ENCODE results near the gene RAB3GAP2.
"Not testable (repeated sequence)": the region's sequence is repeated elsewhere in the genome, so short reads cannot be mapped to it uniquely, and the experiment has no call there.

Gene RAB3GAP2

DNA sequence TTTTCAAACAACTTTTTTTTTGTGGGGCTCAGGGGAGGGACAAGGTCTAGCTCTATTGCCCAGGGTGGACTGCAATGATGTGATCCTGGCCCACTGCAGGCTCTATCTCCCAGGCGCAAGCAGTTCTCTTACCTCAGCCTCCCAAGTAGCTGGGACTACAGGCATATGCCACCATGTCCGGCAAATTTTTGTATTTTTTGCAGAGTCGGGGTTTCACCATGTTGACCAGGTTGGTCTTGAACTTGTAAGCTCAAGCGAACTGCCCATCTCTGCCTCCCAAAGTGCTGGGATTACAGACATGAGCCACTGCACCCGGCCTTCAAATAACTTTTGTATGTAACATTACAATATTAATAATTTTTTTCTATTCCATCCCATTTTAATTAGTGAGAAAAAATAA, 33.0 kb downstream of the RAB3GAP2 start:
- no peak overlapping the region for H3K4me2 ChIP-seq (ENCODE audit: low read depth, low read length, poor library complexity, severe bottlenecking)
- H3K36me3 ChIP-seq (ENCODE audit: insufficient read depth, low read length): no peaks in the 10 kb centered on the region
- no peak overlapping the region for H2AFZ ChIP-seq (ENCODE audit: low read length)
- H3K4me1 ChIP-seq (ENCODE audit: insufficient read depth, low read length, poor library complexity, severe bottlenecking): peaks cover 12% of the 10 kb centered on the region
- no peak for TF ChIP-seq EZH2phosphoT487 (IDR thresholded peaks at IDR 0.05; ENCODE audit: borderline replicate concordance)
- TF ChIP-seq, protein P1, sequence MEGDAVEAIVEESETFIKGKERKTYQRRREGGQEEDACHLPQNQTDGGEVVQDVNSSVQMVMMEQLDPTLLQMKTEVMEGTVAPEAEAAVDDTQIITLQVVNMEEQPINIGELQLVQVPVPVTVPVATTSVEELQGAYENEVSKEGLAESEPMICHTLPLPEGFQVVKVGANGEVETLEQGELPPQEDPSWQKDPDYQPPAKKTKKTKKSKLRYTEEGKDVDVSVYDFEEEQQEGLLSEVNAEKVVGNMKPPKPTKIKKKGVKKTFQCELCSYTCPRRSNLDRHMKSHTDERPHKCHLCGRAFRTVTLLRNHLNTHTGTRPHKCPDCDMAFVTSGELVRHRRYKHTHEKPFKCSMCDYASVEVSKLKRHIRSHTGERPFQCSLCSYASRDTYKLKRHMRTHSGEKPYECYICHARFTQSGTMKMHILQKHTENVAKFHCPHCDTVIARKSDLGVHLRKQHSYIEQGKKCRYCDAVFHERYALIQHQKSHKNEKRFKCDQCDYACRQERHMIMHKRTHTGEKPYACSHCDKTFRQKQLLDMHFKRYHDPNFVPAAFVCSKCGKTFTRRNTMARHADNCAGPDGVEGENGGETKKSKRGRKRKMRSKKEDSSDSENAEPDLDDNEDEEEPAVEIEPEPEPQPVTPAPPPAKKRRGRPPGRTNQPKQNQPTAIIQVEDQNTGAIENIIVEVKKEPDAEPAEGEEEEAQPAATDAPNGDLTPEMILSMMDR (conservative IDR thresholded peaks at IDR 0.05; ENCODE audit: low read length): no peak
- H3K9me2 ChIP-seq (replicated peaks; ENCODE audit: low read depth, low read length): no peaks in the 10 kb centered on the region
- H3K79me2 ChIP-seq (ENCODE audit: insufficient read depth, low read length): peaks cover 30% of the 10 kb centered on the region; the same call in 1 of the 2 replicates
- no peaks in the 10 kb centered on the region for H3F3A ChIP-seq (ENCODE audit: low read depth)
- H3K27me3 ChIP-seq (ENCODE audit: insufficient read depth, low read length, poor library complexity, severe bottlenecking): no peaks in the 10 kb centered on the region
- no peak overlapping the region for H3K4me3 ChIP-seq (ENCODE audit: low read length, poor library complexity, severe bottlenecking)
- no peaks in the 10 kb centered on the region for H4K20me1 ChIP-seq (ENCODE audit: insufficient read depth, low read length, poor library complexity, severe bottlenecking)
- H3K9ac ChIP-seq (ENCODE audit: low read depth, low read length, poor library complexity, severe bottlenecking): no peak overlapping the region
- H3K9me3 ChIP-seq (ENCODE audit: insufficient read depth, low read depth, low read length): no peaks in the 10 kb centered on the region

DNA sequence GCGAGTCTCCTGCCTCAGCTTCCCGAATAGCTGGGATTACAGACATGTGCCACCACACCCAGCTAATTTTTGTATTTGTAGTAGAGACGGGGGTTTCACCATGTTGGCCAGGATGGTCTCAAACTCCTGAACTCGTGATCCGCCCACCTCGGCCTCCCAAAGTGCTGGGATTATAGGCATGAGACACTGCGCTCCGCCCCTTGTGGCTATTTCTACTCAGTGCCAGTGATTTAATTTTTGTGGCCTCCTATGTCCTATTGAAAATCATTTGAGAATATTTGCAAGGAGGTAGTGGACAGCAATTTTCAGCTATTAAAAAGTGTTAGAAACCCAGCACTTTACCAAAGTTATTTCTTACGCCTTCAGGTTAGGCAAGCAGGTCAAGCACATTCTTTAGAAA, 36.0 kb downstream of the RAB3GAP2 start:
- H3K9me3 ChIP-seq (ENCODE audit: insufficient read depth, low read depth, low read length); H3K27me3 ChIP-seq (ENCODE audit: insufficient read depth, low read length, poor library complexity, severe bottlenecking); H3K4me1 ChIP-seq (ENCODE audit: insufficient read depth, low read length, poor library complexity, severe bottlenecking); H3F3A ChIP-seq (ENCODE audit: low read depth); H3K9ac ChIP-seq (ENCODE audit: low read depth, low read length, poor library complexity, severe bottlenecking); H3K4me3 ChIP-seq (ENCODE audit: low read length, poor library complexity, severe bottlenecking); H3K9me2 ChIP-seq (replicated peaks; ENCODE audit: low read depth, low read length); H2AFZ ChIP-seq (ENCODE audit: low read length); H4K20me1 ChIP-seq (ENCODE audit: insufficient read depth, low read length, poor library complexity, severe bottlenecking); H3K4me2 ChIP-seq (ENCODE audit: low read depth, low read length, poor library complexity, severe bottlenecking): not testable (repeated sequence)
- Histone ChIP-seq H3K79me2 (ENCODE audit: insufficient read depth, low read length) (peaks cover 22% of the 10 kb centered on the region; the same call in 1 of the 2 replicates), H3K36me3 (ENCODE audit: insufficient read depth, low read length) (peaks cover 12% of the 10 kb centered on the region; the same call in 1 of the 2 replicates)

DNA sequence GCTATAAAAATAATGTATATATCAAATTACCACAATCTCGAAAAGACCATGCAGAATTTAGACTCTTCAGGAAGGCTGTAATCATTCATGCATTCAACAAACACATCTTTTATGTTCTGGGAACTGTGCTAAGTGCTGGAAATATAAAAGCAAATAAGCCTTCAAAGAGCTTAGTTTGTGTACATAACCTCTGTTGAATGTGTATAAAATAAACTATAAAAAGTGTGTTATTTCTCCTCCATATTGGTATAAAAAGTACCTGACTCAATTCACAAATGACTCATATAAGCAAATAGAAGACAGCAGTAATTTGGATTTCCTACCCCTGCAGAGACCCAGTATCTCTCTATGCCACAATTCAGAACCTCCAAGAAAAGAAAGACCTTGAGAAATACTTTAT, 36.8 kb downstream of the RAB3GAP2 start:
- H4K20me1 ChIP-seq (ENCODE audit: insufficient read depth, low read length, poor library complexity, severe bottlenecking): no peaks in the 10 kb centered on the region
- H3K4me1 ChIP-seq (ENCODE audit: insufficient read depth, low read length, poor library complexity, severe bottlenecking): no peaks in the 10 kb centered on the region
- no peak overlapping the region for H3K4me3 ChIP-seq (ENCODE audit: low read length, poor library complexity, severe bottlenecking)
- TF ChIP-seq, protein P1 (conservative IDR thresholded peaks at IDR 0.05; ENCODE audit: low read length): no peak
- TF ChIP-seq EZH2phosphoT487 (IDR thresholded peaks at IDR 0.05; ENCODE audit: borderline replicate concordance): no peak
- peaks cover 12% of the 10 kb centered on the region; the same call in 1 of the 2 replicates for H3K36me3 ChIP-seq (ENCODE audit: insufficient read depth, low read length)
- peaks cover 15% of the 10 kb centered on the region; the same call in 1 of the 2 replicates for H3K79me2 ChIP-seq (ENCODE audit: insufficient read depth, low read length)
- H3F3A ChIP-seq (ENCODE audit: low read depth): no peaks in the 10 kb centered on the region
- H3K9me2 ChIP-seq (replicated peaks; ENCODE audit: low read depth, low read length): no peaks in the 10 kb centered on the region
- no peak overlapping the region for H3K9ac ChIP-seq (ENCODE audit: low read depth, low read length, poor library complexity, severe bottlenecking)
- H3K9me3 ChIP-seq (ENCODE audit: insufficient read depth, low read depth, low read length): no peaks in the 10 kb centered on the region
- no peak overlapping the region for H2AFZ ChIP-seq (ENCODE audit: low read length)
- no peak overlapping the region for H3K4me2 ChIP-seq (ENCODE audit: low read depth, low read length, poor library complexity, severe bottlenecking)
- H3K27me3 ChIP-seq (ENCODE audit: insufficient read depth, low read length, poor library complexity, severe bottlenecking): no peaks in the 10 kb centered on the region

DNA sequence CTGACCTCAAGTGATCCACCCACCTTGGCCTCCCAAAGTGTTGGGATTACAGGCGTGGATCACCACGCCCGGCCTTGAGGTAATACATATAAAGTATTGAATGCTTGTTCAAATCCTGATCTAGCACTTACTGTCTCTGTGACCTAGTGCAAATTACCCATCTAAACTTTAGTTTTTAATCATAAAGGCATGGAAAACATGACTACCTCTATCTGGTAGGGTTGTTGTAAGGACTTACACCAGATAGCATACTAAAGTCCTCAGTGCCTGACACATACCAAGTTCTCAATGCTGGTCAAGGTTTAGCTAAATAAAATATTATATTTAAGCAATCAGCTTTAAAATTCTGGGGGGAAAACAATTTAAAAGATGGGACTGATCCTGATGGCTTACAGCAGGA, 38.3 kb downstream of the RAB3GAP2 start:
- H3K27me3 ChIP-seq (ENCODE audit: insufficient read depth, low read length, poor library complexity, severe bottlenecking): no peaks in the 10 kb centered on the region
- H3K9me2 ChIP-seq (replicated peaks; ENCODE audit: low read depth, low read length): no peaks in the 10 kb centered on the region
- peaks cover 12% of the 10 kb centered on the region; the same call in 1 of the 2 replicates for H3K36me3 ChIP-seq (ENCODE audit: insufficient read depth, low read length)
- no peaks in the 10 kb centered on the region for H4K20me1 ChIP-seq (ENCODE audit: insufficient read depth, low read length, poor library complexity, severe bottlenecking)
- no peaks in the 10 kb centered on the region for H3K4me1 ChIP-seq (ENCODE audit: insufficient read depth, low read length, poor library complexity, severe bottlenecking)
- H3K9me3 ChIP-seq (ENCODE audit: insufficient read depth, low read depth, low read length): no peaks in the 10 kb centered on the region
- H3K4me3 ChIP-seq (ENCODE audit: low read length, poor library complexity, severe bottlenecking): no peak overlapping the region
- H2AFZ ChIP-seq (ENCODE audit: low read length): no peak overlapping the region
- no peaks in the 10 kb centered on the region for H3F3A ChIP-seq (ENCODE audit: low read depth)
- no peak overlapping the region for H3K4me2 ChIP-seq (ENCODE audit: low read depth, low read length, poor library complexity, severe bottlenecking)
- no peak overlapping the region for H3K9ac ChIP-seq (ENCODE audit: low read depth, low read length, poor library complexity, severe bottlenecking)
- H3K79me2 ChIP-seq (ENCODE audit: insufficient read depth, low read length): peaks cover 6% of the 10 kb centered on the region; the same call in 1 of the 2 replicates
- TF ChIP-seq, protein P1 (conservative IDR thresholded peaks at IDR 0.05; ENCODE audit: low read length): no peak
- TF ChIP-seq EZH2phosphoT487 (IDR thresholded peaks at IDR 0.05; ENCODE audit: borderline replicate concordance): no peak
